K562 treated with DMSO at 1 percent for 4 hours (cell line): ENCODE results near the gene MLLT1. TPM values are rescaled to one million over a fixed set of nuclear protein-coding genes. Genes with fewer than 3 reads are reported as not detected.

Experiments used
- total RNA-seq: library from RNA; unstranded; fragments of 300-600 nt; gene quantifications from 2 replicates; pipeline ENCODE4 v1.2.3, GENCODE V29; 2022; ENCODE audit not compliant: insufficient read depth

MLLT1 gene, protein sequence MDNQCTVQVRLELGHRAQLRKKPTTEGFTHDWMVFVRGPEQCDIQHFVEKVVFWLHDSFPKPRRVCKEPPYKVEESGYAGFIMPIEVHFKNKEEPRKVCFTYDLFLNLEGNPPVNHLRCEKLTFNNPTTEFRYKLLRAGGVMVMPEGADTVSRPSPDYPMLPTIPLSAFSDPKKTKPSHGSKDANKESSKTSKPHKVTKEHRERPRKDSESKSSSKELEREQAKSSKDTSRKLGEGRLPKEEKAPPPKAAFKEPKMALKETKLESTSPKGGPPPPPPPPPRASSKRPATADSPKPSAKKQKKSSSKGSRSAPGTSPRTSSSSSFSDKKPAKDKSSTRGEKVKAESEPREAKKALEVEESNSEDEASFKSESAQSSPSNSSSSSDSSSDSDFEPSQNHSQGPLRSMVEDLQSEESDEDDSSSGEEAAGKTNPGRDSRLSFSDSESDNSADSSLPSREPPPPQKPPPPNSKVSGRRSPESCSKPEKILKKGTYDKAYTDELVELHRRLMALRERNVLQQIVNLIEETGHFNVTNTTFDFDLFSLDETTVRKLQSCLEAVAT
- 40.3 and 49.6 TPM in 2 replicates for total RNA-seq

DNA sequence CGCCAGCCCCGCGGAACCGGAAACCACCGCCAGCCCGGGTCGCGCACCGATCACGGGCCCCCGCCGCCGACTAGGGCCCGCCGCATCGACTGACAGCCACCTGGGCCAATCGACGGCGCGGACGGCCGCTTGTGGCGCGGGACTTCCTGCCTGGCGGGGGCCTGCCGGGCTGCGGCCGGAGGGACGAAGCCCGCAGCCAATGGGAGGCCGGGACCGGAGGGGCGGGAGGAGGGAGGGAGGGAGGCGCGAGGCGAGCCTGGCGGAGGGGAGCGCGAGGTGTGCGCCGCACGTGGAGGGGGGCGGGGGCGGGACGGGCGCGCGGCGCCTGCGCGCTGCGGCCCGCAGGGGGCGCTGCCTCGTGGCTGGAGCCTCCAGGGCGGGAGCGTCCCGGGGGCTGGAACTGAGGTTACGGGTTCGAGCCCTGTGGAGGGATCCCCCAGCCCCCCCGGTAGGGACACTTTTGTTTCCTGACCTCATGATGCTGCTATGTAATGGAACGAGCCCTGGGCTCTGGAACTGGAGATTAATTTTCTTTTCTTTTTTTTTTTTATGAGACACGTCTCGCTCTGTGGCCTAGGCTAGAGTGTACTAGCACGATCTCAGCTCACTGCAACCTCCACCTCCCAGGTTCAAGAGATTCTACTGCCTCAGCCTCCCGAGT, at the start of gene MLLT1:
Gene MLLT1, minus strand, starts transcription at position 45 of the 661 bp plus-strand sequence. CDS start 191 bp downstream, outside the sequence.

Other genes with a start within 250 kb of the MLLT1 start
- 10.2 and 13.5 TPM in 2 replicates for gene RFX2, start 169.5 kb downstream of the MLLT1 start, total RNA-seq
- not detected in 2 replicates for gene ACSBG2, start 144.3 kb downstream of the MLLT1 start, total RNA-seq
- not detected in 2 replicates for gene ACER1, start 53.6 kb upstream of the MLLT1 start, total RNA-seq
- gene CLPP, start 81.6 kb upstream of the MLLT1 start, total RNA-seq: 115 TPM in 2 replicates
- gene ALKBH7, start 92.8 kb upstream of the MLLT1 start, total RNA-seq: 115 and 123 TPM in 2 replicates
- 3.6 and 5.2 TPM in 2 replicates for gene PSPN, start 96.0 kb upstream of the MLLT1 start, total RNA-seq
- gene GTF2F1, start 113.2 kb upstream of the MLLT1 start, total RNA-seq: 86.5 and 91.9 TPM in 2 replicates
- gene KHSRP, start 144.8 kb upstream of the MLLT1 start, total RNA-seq: 466 and 493 TPM in 2 replicates
- 2.5 and 3.1 TPM in 2 replicates for gene SLC25A41, start 153.8 kb upstream of the MLLT1 start, total RNA-seq
- gene SLC25A23, start 179.8 kb upstream of the MLLT1 start, total RNA-seq: 52.2 and 64.2 TPM in 2 replicates
- not detected in 2 replicates for gene CRB3, start 184.3 kb upstream of the MLLT1 start, total RNA-seq
- 1.7 and 1.9 TPM in 2 replicates for gene DENND1C, start 201.8 kb upstream of the MLLT1 start, total RNA-seq
- gene TUBB4A, start 222.3 kb upstream of the MLLT1 start, total RNA-seq: 5.5 and 8.6 TPM in 2 replicates